Activated T-helper 1 cell treated with anti-CD3 and anti-CD28 coated beads, Interleukin-12 subunit alpha, Interleukin-12 subunit beta, Interleukin-2, Interleukin-4 antibody, amounts not matched to agents 30 ng/mL and 10 ng/mL and 1 ng/mL, durations not matched to agents 14 hours and 24 hours and 36 hours (primary cell): ENCODE measurements around the gene HACD2. TPM values are rescaled to one million over a fixed set of nuclear protein-coding genes. Genes with fewer than 3 reads are reported as not detected.
A peak's percentile ranks its signal among the peaks of the same experiment; 100 is the strongest.

Experiments used
- DNase-seq: peaks from one replicate; pipeline ENCODE4 v3.0.0; 2021; ENCODE audit warnings: low spot score
- H3K27ac Mint-ChIP-seq: one replicate; pipeline ENCODE4 v1.8.0; 2021; ENCODE audit warnings: mild to moderate bottlenecking, mixed read lengths
- H3K27me3 Mint-ChIP-seq: one replicate; pipeline ENCODE4 v1.8.0; 2022; ENCODE audit warnings: mild to moderate bottlenecking, moderate library complexity, mixed read lengths; ENCODE audit not compliant: insufficient read depth
- H3K36me3 Mint-ChIP-seq: one replicate; pipeline ENCODE4 v1.8.0; 2021; ENCODE audit warnings: low read depth, mixed read lengths
- H3K4me1 Mint-ChIP-seq: one replicate; pipeline ENCODE4 v1.8.0; 2021; ENCODE audit warnings: low read depth, mixed read lengths
- H3K4me3 Mint-ChIP-seq: one replicate; pipeline ENCODE4 v1.8.0; 2021; ENCODE audit warnings: mild to moderate bottlenecking, moderate library complexity, mixed read lengths
- H3K9me3 Mint-ChIP-seq: one replicate; pipeline ENCODE4 v1.8.0; 2021; ENCODE audit warnings: mixed read lengths
- intact Hi-C: fragments of 100-400 bp; cut with micrococcal nuclease; formaldehyde crosslinking; loops from one replicate; pipeline ENCODE4 v1.15.1; 2024
- total RNA-seq: library from RNA; stranded (reverse); gene quantifications from 2 replicates; pipeline ENCODE4 v1.2.3, GENCODE V29; 2022

The HACD2 gene
- total RNA-seq, 1 donor from 2014 or later = 31.5 TPM

- Mint-ChIP-seq H3K9me3 (no peaks in the 10 kb centered on the region), H3K4me1 (peaks cover 4% of the 10 kb centered on the region), H3K27ac (no peak overlapping the region), H3K4me3 (no peak overlapping the region), H3K27me3 (peaks cover 60% of the 10 kb centered on the region), H3K36me3 (peaks cover 1% of the 10 kb centered on the region)
- DNase-seq = no peak
- intact Hi-C loops = loop anchor here (2.0 kb wide), 1 partner anchor 101 kb away; no protein-coding TSS in a partner anchor
Observed at GRCh38 chr3:123449102-123449996, 135.5 kb downstream of the HACD2 start.

- intact Hi-C loops = loop anchor here (1.0 to 2.0 kb wide), 2 partner anchors 41 to 102 kb away; no protein-coding TSS in a partner anchor
- Mint-ChIP-seq H3K27me3 (peaks cover 66% of the 10 kb centered on the region), H3K9me3 (no peaks in the 10 kb centered on the region), H3K4me1 (peaks cover 4% of the 10 kb centered on the region), H3K36me3 (peaks cover 1% of the 10 kb centered on the region), H3K27ac (no peak within 1 kb of the TSS), H3K4me3 (no peak within 1 kb of the TSS)
- DNase-seq = no peak
Observed at GRCh38 chr3:123448536-123449101, 136.2 kb downstream of the HACD2 start, which contains the start of gene ADCY5. Gene ADCY5, minus strand, starts transcription at chr3:123449090. Its CDS starts 545 bp downstream, at chr3:123448545.

- no peak overlapping the region for H3K4me3 Mint-ChIP-seq
Observed at GRCh38 chr3:123447749-123448517, 136.9 kb downstream of the HACD2 start.

GRCh38 chr3:123447416-123447748, 137.5 kb downstream of the HACD2 start:
- intact Hi-C loops = loop anchor here (2.0 kb wide), 1 partner anchor 111 kb away; no protein-coding TSS in a partner anchor

More at GRCh38 chr3:123447749-123448517, 136.9 kb downstream of the HACD2 start:
- Mint-ChIP-seq H3K27me3 (peaks cover 66% of the 10 kb centered on the region), H3K4me1 (peaks cover 4% of the 10 kb centered on the region), H3K27ac (no peak overlapping the region), H3K36me3 (peaks cover 1% of the 10 kb centered on the region), H3K9me3 (no peaks in the 10 kb centered on the region)
- peak; percentile 14 for DNase-seq
- intact Hi-C loops = loop anchor here (1.0 to 2.0 kb wide), 3 partner anchors 41 to 111 kb away; no protein-coding TSS in a partner anchor

GRCh38 chr3:123446610-123447109, 138.2 kb downstream of the HACD2 start:
- Mint-ChIP-seq H3K27ac (peak overlapping the region; percentile 48), H3K4me3 (peak overlapping the region; percentile 54), H3K36me3 (peaks cover 1% of the 10 kb centered on the region), H3K4me1 (peaks cover 4% of the 10 kb centered on the region), H3K27me3 (peaks cover 57% of the 10 kb centered on the region), H3K9me3 (no peaks in the 10 kb centered on the region)
- DNase-seq = no peak
- intact Hi-C loops = loop anchor here (2.0 kb wide), 1 partner anchor 112 kb away; no protein-coding TSS in a partner anchor

More at GRCh38 chr3:123447416-123447748, 137.5 kb downstream of the HACD2 start:
- Mint-ChIP-seq H3K36me3 (peaks cover 1% of the 10 kb centered on the region), H3K27ac (no peak overlapping the region), H3K4me1 (peaks cover 4% of the 10 kb centered on the region), H3K4me3 (no peak overlapping the region), H3K27me3 (peaks cover 63% of the 10 kb centered on the region), H3K9me3 (no peaks in the 10 kb centered on the region)
- no peak for DNase-seq

- Mint-ChIP-seq H3K4me1 (peaks cover 4% of the 10 kb centered on the region), H3K27ac (no peak overlapping the region), H3K9me3 (no peaks in the 10 kb centered on the region), H3K36me3 (peaks cover 1% of the 10 kb centered on the region), H3K27me3 (peaks cover 52% of the 10 kb centered on the region), H3K4me3 (no peak overlapping the region)
- DNase-seq = no peak
- intact Hi-C loops = loop anchor here (2.0 kb wide), 1 partner anchor 113 kb away; no protein-coding TSS in a partner anchor
Observed at GRCh38 chr3:123446210-123446609, 138.6 kb downstream of the HACD2 start.

GRCh38 chr3:123445702-123446101, 139.2 kb downstream of the HACD2 start:
- Mint-ChIP-seq H3K27me3 (peaks cover 47% of the 10 kb centered on the region), H3K4me1 (peaks cover 4% of the 10 kb centered on the region), H3K27ac (no peak overlapping the region), H3K4me3 (no peak overlapping the region), H3K36me3 (peaks cover 1% of the 10 kb centered on the region), H3K9me3 (no peaks in the 10 kb centered on the region)
- intact Hi-C loops = loop anchor here (2.0 kb wide), 1 partner anchor 113 kb away; no protein-coding TSS in a partner anchor
- no peak for DNase-seq

- Mint-ChIP-seq H3K36me3 (peaks cover 1% of the 10 kb centered on the region), H3K27ac (no peak overlapping the region), H3K9me3 (no peaks in the 10 kb centered on the region), H3K4me1 (peaks cover 4% of the 10 kb centered on the region), H3K4me3 (no peak overlapping the region), H3K27me3 (peaks cover 38% of the 10 kb centered on the region)
- no peak for DNase-seq
- intact Hi-C loops = no loop called here
Observed at GRCh38 chr3:123444744-123445143, 140.1 kb downstream of the HACD2 start.

- no peak for DNase-seq
- peaks cover 38% of the 10 kb centered on the region for H3K27me3 Mint-ChIP-seq
- no peaks in the 10 kb centered on the region for H3K9me3 Mint-ChIP-seq
- H3K36me3 Mint-ChIP-seq = peaks cover 1% of the 10 kb centered on the region
- H3K4me3 Mint-ChIP-seq = no peak overlapping the region
- intact Hi-C loops = no loop called here
- no peak overlapping the region for H3K27ac Mint-ChIP-seq
- peaks cover 4% of the 10 kb centered on the region for H3K4me1 Mint-ChIP-seq
Observed at GRCh38 chr3:123444023-123444422, 140.8 kb downstream of the HACD2 start.

GRCh38 chr3:123442908-123443307, 141.9 kb downstream of the HACD2 start:
- Mint-ChIP-seq H3K4me1 (peaks cover 4% of the 10 kb centered on the region), H3K36me3 (peaks cover 1% of the 10 kb centered on the region), H3K9me3 (no peaks in the 10 kb centered on the region), H3K27me3 (peaks cover 38% of the 10 kb centered on the region), H3K27ac (no peak overlapping the region), H3K4me3 (no peak overlapping the region)
- intact Hi-C loops = no loop called here
- DNase-seq = no peak

- no peaks in the 10 kb centered on the region for H3K9me3 Mint-ChIP-seq
- peaks cover 34% of the 10 kb centered on the region for H3K27me3 Mint-ChIP-seq
- intact Hi-C loops = no loop called here
- H3K4me3 Mint-ChIP-seq = no peak overlapping the region
- DNase-seq = no peak
- H3K27ac Mint-ChIP-seq = no peak overlapping the region
- H3K4me1 Mint-ChIP-seq = peaks cover 4% of the 10 kb centered on the region
- peaks cover 1% of the 10 kb centered on the region for H3K36me3 Mint-ChIP-seq
Observed at GRCh38 chr3:123442125-123442524, 142.7 kb downstream of the HACD2 start.
